Muscle of arm (tissue), 14 donors: ENCODE results near the gene PRAMEF5. TPM values are rescaled to one million over a fixed set of nuclear protein-coding genes. Genes with fewer than 3 reads are reported as not detected.
"Not testable (repeated sequence)": the region's sequence is repeated elsewhere in the genome, so short reads cannot be mapped to it uniquely, and the experiment has no call there.

Experiments used
- DNase-seq: peaks from one replicate; pipeline ENCODE4 v3.0.0-alpha.2; 2013
- long read RNA-seq, 11 donors: transcript quantifications; one replicate each; lab custom pipeline, GENCODE V29; 2026
- polyA plus RNA-seq, 12 donors: library from polyadenylated mRNA; unstranded; fragments of 120-200 nt; gene quantifications; one replicate each; pipeline ENCODE4 v1.2.1, GENCODE V29; 2013; ENCODE audit not compliant: insufficient read length in 12 of 12

PRAMEF5 gene
- not detected for polyA plus RNA-seq
- long read RNA-seq, donor 1, result 0 reads
- long read RNA-seq, donor 2, result 0 reads
- long read RNA-seq, donor 3, result 0 reads
- long read RNA-seq, donor 4, result 0 reads
- long read RNA-seq, donor 5, result 0 reads
- long read RNA-seq, donor 6, result 0 reads
- long read RNA-seq, donor 7, result 0 reads
- long read RNA-seq, donor 8, result 0 reads
- long read RNA-seq, donor 9, result 0 reads
- long read RNA-seq, donor 10, result 0 reads
- long read RNA-seq, donor 11, result 0 reads

- DNase-seq, result not testable (repeated sequence)
These were observed at the start of gene PRAMEF5 for GRCh38 chr1:13253898-13254297. TSS of gene PRAMEF5 (plus strand) at chr1:13254198. CDS start at chr1:13259269, 5,071 bp downstream.

- not testable (repeated sequence) for DNase-seq
These were observed 45.3 kb upstream of the PRAMEF5 start for GRCh38 chr1:13208712-13209111.

- not testable (repeated sequence) for DNase-seq
These were observed 37.4 kb upstream of the PRAMEF5 start for GRCh38 chr1:13216619-13217018.

GRCh38 chr1:13219203-13219602 lies 34.8 kb upstream of the PRAMEF5 start:
- DNase-seq, result not testable (repeated sequence)

GRCh38 chr1:13222788-13223187 lies 31.2 kb upstream of the PRAMEF5 start:
- not testable (repeated sequence) for DNase-seq

- DNase-seq, result no peak
These were observed 29.4 kb upstream of the PRAMEF5 start for GRCh38 chr1:13224480-13225060.

GRCh38 chr1:13225675-13226204 lies 28.3 kb upstream of the PRAMEF5 start, which contains the start of gene PRAMEF18:
TSS of gene PRAMEF18 (minus strand) at chr1:13226154. CDS start at chr1:13226106, 48 bp downstream.
- DNase-seq, result not testable (repeated sequence)

GRCh38 chr1:13227271-13228055 lies 26.5 kb upstream of the PRAMEF5 start:
- DNase-seq, result not testable (repeated sequence)

GRCh38 chr1:13228343-13228781 lies 25.6 kb upstream of the PRAMEF5 start:
- no peak for DNase-seq

- not testable (repeated sequence) for DNase-seq
These were observed 23.9 kb upstream of the PRAMEF5 start for GRCh38 chr1:13230096-13230495.

GRCh38 chr1:13230601-13231000 lies 23.4 kb upstream of the PRAMEF5 start:
- not testable (repeated sequence) for DNase-seq

- DNase-seq, result not testable (repeated sequence)
These were observed 22.8 kb upstream of the PRAMEF5 start for GRCh38 chr1:13231061-13231750.

GRCh38 chr1:13232056-13232455 lies 21.9 kb upstream of the PRAMEF5 start:
- DNase-seq, result not testable (repeated sequence)

GRCh38 chr1:13234057-13234456 lies 19.9 kb upstream of the PRAMEF5 start:
- DNase-seq, result not testable (repeated sequence)

GRCh38 chr1:13237572-13237971 lies 16.4 kb upstream of the PRAMEF5 start:
- not testable (repeated sequence) for DNase-seq

- DNase-seq, result not testable (repeated sequence)
These were observed 14.4 kb upstream of the PRAMEF5 start for GRCh38 chr1:13239633-13240032.

- DNase-seq, result not testable (repeated sequence)
These were observed 10.3 kb upstream of the PRAMEF5 start for GRCh38 chr1:13243536-13244263.

- DNase-seq, result not testable (repeated sequence)
These were observed 8.0 kb upstream of the PRAMEF5 start for GRCh38 chr1:13245841-13246553.

GRCh38 chr1:13246554-13246871 lies 7.5 kb upstream of the PRAMEF5 start:
- not testable (repeated sequence) for DNase-seq

GRCh38 chr1:13247122-13247521 lies 6.9 kb upstream of the PRAMEF5 start:
- DNase-seq, result not testable (repeated sequence)
